NCI-H82 (cell line): ENCODE measurements around the gene AGO4.
A peak's percentile ranks its signal among the peaks of the same experiment; 100 is the strongest.
"Not testable (repeated sequence)": the region's sequence is repeated elsewhere in the genome, so short reads cannot be mapped to it uniquely, and the experiment has no call there.

Source experiments
- DNase-seq: peaks from one replicate; lab custom pipeline; 2025; lab: John Stamatoyannopoulos, UW

The AGO4 gene

DNA sequence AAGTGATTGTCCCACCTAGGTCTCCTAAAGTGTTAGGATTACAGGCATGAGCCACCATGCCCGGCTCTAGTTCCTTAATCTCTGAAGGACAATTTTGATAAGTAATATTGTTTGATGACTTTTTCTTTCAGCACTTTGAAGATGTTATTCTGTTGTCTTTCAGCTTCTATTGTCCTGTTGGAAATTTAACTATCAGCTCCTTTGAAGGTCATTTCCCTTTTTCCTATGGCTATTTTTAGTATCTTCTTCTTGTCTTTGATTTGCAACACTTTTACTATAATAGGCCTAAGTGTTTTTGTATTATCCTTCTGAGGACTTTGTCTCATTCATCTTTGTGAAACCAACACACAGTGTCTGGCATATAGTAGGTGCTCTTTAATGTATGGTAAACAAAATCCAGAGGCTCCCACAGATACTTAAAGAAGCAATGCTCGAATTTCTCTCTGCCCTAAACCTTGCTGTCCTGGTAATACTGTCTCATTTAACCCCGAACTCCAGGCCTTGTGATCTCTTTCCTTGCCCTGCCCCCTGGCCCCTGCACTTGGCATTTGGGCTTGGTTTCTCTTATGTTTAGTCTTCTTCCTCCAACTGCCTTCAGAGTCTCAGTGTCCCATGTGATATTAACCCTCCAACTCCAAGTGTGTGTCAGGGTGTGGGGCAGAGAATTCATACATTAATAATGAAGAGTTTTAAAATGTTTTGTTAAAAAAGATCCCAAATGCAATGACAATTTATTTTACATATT, 56.2 kb downstream of the AGO4 start:
- no peak for DNase-seq

DNA sequence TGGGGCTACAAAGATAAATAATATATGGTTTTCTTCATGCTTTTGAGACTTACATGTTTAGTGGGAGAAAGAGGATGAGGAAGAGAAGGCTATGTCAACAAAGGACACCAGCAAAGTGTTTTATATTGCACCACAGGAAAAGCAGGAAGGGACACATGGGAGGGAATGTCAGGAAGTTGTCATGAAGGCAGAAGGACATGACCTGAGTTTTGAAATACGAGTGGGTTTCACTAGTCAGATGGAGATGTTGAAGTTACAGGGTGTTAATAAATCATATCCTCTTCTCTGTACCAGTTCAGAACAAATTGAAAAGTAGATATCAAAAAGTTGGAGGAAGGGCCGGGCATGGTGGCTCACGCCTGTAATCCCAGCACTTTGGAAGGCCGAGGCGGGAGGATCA, 57.0 kb downstream of the AGO4 start:
- no peak for DNase-seq

DNA sequence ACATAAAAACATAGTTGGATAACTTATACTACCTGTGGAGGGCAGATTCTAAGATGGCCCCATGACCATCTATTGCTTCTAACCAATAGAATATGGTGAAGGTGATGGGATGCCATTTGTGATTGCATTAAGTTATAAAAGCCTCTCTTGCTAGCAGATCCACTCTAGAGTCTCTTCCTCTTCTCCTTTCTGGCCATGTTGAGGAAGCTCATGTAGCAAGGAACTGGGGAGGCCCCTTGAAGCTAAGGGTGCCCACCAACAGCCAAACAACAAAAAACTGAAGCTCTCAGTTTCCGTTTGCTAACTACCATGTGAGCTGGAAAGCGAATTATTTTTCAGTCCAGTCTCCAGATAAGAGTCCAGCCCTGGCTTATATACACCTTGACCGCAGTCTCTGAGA, 59.2 kb downstream of the AGO4 start:
- DNase-seq, result no peak

DNA sequence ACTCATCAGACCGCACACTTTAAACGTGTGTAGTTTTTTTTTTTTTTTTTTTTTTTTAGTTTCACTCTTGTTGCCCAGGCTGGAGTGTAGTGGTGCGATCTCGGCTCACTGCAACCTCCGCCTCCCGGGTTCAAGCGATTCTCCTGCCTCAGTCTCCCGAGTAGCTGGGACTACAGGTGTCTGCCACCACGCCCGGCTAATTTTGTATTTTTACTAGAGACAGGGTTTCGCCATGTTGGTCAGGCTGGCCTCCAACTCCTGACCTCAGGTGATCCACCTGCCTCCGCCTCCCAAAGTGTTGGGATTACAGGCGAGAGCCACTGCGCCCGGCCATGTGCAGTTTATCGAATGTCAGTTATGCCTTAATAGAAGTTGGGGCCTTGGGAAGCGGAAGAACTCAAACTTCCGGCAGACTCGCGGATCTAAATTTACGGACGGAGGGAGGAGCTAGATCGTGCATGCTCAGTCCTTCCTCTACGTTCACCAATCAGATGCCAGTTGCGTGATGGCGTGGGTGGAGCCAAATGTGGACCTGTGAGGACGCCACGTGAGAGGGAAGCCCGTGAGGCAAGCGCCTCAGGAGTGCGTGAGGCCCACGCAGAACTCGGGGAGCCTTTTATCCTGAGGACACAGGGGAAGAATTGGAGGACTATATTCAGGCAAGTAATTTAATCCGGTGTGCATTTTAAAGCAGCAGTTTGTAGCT, 61.6 kb downstream of the AGO4 start:
- not testable (repeated sequence) for DNase-seq

DNA sequence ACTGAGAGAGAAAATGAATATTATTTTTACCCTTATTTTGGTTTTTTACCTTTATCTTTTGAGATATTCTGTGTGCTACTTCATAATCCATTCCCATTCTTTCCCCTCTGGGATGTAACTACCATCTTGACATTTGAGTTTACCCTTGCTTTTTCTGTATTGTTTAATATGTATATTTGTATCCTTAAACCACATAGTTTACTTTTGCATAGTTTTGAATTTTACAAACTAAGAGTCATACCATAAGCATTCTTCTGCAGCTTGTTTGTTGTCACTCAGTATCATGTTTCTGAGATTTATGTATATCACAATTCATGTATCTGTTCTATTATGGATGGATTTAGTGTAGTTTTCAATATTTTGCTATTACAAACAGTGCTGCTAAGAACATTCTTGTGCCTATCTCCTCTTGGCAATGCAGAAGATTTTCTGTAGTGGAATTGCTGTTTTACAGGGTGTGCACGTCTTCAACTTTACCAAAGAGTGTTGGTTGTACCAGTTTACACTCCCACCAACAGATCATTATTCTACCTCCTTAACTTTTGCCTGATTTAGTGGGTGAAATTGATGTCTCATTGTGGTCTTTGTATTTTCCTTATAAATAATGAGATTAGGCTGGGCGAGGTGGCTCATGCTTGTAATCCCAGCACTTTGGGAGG, 63.0 kb downstream of the AGO4 start:
- DNase-seq, result no peak

DNA sequence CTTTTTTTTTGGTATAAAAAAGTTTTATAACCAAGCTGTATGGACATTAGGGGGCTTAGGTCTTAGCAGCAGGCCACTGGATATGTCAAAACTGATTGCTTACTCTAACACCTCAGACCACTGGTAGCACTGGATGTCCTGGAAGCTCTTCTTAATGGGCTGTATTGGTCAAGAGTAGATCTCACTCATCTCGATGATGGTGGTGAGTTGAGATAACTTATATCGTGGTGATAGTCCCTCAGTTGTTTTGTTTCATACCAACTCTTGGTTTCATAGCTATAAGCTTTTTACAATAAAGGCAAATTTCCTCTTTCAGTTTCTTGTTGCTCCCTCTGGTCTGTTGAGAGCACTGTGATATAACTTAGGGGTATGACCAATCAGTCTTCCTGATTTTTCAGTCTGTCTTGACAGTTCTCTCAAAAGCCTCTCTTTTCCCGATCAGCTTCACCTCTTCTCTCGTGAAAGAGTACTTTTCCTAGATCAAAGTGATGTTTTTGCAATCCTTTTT, 65.5 kb downstream of the AGO4 start:
- DNase-seq, result no peak

DNA sequence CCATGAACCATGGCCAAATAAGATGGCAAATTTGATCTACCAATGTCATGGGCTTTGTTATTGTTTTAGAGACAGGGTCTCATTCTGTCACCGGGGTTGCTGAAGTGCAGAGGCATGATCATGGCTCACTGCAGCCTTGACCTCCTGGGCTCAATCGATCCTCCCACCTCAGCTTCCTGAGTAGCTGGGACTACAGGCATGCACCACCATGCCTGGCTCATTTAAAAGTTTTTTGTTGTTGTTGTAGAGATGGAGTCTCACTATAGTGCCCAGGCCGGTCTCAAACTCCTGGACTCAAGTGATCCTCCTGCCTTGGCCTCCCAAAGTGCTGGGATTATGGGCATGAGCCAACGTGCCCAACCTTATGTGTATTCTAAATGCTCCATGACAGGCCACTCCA, 66.3 kb downstream of the AGO4 start:
- DNase-seq, result not testable (repeated sequence)

DNA sequence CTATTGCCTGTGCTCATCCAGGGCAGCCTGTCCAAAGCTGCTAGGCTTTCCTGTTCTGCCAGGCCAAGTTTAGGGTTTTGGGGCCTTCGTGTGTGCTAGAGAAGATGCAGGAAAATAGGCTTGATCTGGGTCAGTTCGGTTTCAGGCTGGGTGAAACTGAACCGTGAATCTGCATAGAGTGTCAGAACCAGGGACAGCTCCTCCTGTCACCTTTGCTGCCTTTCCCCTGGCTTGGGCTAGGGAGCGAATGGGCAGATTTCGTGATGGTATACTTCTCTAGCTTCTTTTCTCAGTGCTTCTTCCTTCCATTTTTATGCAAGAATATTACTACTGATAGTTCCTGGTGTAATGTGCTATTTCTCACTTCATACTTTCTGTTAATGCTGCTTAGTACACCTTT, 69.2 kb downstream of the AGO4 start:
- no peak for DNase-seq

DNA sequence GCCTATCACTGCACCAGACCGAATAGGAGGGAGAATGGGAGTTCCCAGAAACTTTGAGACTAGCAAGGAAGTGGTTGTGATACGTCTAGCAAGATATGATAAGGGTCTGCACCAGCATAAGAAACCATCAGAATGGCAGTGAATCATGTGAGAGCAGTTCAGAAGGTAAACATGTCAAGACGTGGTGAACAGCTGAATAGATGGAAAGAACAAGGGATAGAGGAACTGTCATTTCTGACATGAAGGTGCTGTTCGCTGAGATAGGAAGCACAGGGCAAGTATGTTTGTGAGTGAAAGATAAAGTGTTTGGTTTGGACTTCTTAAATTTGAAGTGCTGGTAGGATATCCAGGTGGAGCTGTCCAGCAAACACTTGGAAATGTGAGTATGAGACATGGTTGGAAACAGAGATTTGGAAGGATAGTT, 74.0 kb downstream of the AGO4 start:
- no peak for DNase-seq

DNA sequence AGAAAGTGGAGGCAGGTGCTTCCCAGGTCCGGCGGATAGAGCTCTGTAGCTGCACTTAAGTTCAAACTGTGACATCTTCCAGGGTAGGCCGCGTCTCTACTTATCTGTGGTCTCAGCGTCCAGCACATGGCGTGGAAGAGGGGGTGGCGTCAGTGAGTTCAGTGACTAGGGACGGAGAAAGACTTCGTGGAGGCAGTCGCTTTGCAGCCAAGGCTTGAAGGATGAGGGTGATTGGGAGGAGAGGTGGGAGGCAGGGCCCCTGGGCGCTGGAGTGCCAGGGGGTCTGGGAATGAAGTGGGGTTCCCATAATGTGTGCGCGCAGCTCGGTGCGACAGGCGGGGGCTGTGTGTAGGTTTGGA, 74.7 kb downstream of the AGO4 start:
- DNase-seq, result no peak

DNA sequence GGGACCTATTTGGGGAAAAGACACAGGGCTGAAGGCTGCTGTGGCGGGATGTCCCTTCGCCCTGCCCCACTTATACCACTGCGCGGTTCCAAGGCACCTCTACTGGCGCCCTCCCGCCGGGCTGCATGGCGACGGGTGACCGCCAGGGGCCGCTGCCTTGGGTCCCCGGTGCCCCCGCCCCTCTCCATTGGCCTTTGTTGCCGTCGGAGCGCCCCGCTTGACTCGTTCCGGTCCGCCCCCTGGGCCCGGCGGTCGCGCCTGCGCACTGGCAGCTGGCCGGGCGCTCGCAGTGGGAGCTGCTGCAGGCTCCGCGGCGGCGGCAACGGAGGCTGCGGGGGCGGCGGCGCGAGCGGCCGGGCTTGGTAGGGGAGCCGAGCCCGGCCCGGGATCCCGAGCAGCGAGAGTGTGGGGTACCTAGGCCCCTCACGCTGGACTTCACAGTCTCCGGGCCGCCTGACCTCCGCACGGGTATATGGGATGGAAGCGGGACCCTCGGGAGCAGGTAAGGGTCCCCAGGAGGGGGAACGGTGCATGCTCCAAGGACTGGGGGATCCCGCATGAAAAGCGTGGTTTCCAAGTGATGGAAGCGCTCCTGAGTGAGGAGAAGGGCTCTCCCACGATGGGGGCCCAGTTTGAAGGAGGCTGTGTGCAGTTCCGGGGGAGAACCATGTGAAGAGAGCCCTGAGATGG, 75.3 kb downstream of the AGO4 start, which contains the start of gene AGO1:
TSS of gene AGO1 (plus strand) at position 265 of the 690 bp plus-strand sequence. CDS start at position 478, 213 bp downstream.
- peak; percentile 97 for DNase-seq

DNA sequence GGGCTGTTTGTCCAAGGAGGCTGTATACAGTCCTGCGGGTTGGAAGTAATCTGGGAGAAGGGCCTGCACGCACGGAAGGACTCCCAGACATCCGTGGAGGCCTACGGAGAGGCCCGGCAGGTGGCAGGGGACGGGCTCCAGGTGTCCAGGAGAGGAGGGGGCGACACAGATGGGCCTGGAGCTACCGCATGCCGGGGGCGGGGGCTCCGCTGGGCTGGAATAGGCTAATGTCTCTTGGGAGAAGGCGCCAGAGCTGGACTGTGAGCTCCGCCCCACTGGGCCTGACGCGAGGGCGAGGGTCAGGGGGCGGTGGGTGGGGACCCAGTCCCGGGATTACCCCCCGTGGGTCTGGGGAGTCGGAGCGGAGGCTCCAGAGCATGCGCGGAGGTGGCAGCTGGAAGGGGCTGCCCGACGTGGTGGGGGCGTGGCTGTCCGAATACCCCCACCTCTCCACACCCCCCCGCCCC, 75.9 kb downstream of the AGO4 start:
- DNase-seq, result peak; percentile 94

DNA sequence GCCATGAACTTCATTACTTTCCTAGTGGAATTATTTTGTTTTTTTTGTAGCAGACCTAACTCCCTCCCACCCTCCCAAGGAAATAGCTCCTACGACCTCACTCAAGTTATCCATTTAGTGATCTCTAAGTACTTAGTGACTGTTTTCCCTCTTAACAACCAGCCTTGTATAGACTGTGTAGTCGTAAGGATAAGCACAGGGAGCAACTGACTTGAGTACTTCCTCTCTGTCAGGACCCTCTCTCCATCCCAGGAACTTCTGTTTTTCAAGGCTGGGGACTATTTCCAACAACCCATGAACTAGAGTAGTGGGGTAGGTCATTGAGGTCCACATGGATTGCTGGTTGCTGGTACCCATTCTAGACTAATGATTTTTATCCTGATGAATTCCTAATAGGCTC, 77.1 kb downstream of the AGO4 start:
- peak; percentile 37 for DNase-seq

DNA sequence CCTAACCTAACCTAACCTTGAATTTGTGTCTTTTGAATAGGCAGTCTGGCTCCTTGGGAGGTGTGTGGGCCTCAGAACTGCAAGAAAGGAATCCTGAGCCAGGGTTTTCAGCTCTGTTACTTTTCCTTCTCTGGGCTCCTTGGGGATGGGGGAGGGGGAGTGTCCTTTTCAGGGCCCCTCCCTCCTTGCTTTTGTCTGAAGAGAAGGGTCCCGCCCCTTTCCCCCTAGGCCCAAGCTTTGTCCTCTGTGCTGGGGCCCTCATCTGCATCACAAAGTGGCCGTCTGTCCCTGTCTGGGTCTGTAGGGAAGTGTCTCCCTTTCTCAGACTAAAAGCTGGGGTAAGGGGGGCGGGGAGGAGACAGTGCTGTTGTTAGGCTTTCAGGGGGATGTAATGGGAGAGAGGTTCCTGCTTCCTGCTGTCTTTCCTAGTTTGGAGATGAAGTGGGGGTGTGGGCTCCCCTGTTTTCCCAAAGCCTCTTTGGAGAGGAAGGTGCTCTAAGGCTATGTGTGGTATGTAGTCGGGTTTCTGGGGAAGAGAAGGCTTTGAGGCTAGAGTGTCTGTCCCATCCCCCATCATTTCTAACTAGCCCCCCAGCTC, 78.2 kb downstream of the AGO4 start:
- peak; percentile 81 for DNase-seq

DNA sequence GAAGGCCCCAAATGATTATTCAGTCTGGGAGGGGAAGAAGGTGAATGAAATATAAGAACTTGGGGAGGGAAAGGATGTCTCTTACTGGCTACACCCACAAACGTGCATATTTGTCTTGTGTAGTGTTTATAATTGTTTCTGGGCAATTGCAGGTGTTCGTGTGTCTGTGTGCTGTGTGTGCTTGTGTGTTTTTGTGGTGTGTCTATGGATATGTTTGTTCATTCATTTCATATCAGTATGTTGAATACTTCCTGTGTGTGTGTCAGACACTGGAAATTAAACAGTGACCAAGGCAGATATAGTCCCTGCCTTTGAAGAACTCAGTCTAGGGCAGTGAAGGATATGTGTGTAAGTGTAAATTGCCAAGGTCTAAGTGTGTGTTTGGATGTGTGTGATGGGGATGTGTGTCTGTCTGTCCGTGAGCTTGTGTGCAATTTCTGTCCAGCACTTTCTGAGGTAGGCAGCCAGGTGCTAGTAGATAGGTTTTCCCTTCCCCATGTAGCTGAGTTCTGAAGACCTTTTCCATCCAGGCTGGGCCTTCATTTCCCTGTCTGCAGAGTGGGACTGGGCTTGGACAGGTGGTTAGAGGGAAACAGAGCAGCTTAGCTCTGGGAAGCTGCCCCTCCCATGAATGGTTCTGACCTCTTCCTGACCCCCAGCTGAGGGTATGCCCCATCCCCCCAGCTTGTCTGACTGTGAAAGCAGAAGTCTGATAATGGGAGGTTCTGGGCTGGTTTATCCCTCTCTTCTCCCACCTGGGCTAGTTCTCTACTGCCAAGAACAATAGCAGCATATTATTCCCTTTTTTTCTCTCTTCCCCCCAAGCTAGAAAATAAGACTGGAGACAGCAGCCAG, 79.0 kb downstream of the AGO4 start:
- DNase-seq, result peak; percentile 80

DNA sequence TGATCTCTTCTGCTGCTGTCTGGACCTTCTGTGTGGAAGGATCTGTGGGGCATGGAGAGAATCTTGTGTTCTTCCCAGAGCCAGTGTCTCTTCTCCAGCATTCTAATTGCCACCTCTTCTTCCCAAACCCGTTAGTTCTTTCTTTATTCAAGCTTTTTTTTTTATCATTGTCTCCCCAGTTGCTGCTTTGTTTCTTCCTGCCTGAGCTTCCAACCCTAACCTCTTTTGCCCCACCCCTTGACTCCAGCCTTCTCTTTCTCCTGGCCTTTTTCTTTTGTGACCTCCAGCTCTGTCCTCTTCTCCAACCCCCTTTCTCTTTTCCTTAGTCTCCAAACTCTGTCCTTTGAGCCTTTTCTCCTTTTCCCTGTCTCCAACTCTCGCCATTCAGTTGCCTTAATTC, 79.7 kb downstream of the AGO4 start:
- no peak for DNase-seq

DNA sequence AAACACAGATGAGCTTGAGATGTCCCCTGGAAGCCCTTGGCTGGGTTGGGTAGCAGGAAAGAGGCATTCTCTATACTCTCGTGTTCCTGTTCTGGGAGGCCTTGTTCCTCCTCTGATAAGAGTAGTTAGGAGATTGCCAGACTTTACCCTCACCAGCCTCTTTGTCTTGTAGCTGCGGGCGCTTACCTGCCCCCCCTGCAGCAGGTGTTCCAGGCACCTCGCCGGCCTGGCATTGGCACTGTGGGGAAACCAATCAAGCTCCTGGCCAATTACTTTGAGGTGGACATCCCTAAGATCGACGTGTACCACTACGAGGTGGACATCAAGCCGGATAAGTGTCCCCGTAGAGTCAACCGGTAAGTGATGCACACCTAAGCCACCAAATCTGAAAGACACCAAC, 80.4 kb downstream of the AGO4 start:
- DNase-seq, result no peak

DNA sequence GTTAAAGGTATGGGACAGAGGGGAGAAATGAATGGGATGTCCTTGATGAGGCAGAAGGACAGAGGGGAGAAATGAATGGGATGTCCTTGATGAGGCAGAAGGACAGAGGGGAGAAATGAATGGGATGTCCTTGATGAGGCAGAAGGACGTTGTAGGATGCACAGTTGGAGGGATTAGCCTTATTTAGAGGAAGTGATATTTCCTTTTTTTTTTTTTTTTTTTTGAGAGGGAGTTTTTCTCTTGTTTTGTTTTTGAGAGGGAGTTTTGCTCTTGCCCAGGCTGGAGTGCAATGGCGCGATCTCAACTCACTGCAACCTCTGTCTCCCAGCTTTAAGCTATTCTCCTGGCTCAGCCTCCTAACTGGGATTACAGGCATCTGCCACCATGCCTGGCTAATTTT, 81.2 kb downstream of the AGO4 start:
- not testable (repeated sequence) for DNase-seq

DNA sequence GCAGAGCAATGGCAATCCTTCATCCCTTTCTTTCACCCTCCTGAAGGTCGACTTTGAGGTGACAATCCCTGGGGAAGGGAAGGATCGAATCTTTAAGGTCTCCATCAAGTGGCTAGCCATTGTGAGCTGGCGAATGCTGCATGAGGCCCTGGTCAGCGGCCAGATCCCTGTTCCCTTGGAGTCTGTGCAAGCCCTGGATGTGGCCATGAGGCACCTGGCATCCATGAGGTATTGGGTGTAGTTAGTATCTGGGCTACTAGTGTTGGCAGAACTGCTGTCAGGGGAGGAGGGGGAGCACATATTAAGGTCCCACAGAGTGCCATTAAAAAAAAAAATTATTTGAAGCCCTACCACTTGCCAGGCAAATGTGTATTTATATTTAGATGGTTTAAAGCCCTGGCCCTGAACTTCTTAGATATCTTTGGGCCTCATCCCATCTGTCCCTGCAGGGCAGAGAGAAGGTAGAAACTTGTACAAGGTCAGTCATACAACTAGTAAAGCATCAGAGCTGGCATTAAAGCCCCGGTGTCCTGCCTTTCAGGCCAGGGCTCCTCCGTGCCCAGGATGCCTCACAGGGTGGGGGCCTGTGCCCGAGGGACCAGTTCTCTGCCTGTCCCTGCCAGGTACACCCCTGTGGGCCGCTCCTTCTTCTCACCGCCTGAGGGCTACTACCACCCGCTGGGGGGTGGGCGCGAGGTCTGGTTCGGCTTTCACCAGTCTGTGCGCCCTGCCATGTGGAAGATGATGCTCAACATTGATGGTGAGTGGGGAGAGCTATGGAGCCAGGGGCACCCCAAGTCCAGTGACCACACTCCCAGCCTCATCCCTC, 85.4 kb downstream of the AGO4 start:
- DNase-seq, result no peak

DNA sequence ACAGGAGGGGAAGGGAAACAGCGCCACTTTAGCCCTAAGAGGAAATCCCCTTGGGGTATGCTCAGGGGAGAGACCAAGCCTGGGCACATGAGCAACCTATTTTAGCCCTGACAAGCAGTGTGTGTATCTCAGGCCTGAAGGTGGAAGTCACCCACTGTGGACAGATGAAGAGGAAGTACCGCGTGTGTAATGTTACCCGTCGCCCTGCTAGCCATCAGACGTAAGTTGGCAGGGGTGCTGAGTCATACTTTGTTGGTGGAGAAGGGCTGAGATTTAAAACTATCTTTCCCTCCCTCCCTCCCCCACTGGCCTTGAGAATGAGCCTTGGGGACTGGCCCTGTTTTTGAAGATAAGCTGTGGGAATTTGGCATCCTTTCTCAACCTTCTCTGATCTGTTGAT, 86.4 kb downstream of the AGO4 start:
- DNase-seq, result no peak
